ENCODE measurements around the gene BFSP1. TPM values are rescaled to one million over a fixed set of nuclear protein-coding genes. Genes with fewer than 3 reads are reported as not detected.

BFSP1 gene
- total RNA-seq, 2 experiments from 2014 or later, result 2.7 to 3.2 TPM

Other genes with a start within 250 kb of the BFSP1 start
- gene DSTN, start 38.7 kb upstream of the BFSP1 start, total RNA-seq, result 100 to 1,000 TPM; 104 to 109 TPM
- 10 to 100 TPM; 82.3 to 85.7 TPM for gene RRBP1, start 150.9 kb upstream of the BFSP1 start, total RNA-seq
- gene BANF2, start 168.6 kb upstream of the BFSP1 start, total RNA-seq, result not detected